ENCODE measurements around the gene NEK1.
A peak's percentile ranks its signal among the peaks of the same experiment; 100 is the strongest.
"Not testable (repeated sequence)": the region's sequence is repeated elsewhere in the genome, so short reads cannot be mapped to it uniquely, and the experiment has no call there.

Gene NEK1

GRCh38 chr4:169492436-169493163 is 119.8 kb downstream of the NEK1 start:
- H3K4me3 Mint-ChIP-seq = no peak overlapping the region
- H3K27me3 Mint-ChIP-seq = no peaks in the 10 kb centered on the region
- H3K36me3 Mint-ChIP-seq (ENCODE audit: insufficient read depth) = no peaks in the 10 kb centered on the region
- ATAC-seq (replicated peaks) = peak; percentile 73
- H3K27ac Mint-ChIP-seq = peak overlapping the region in 1 of 2 donors; percentile 60
- peak in 2 of 3 experiments; percentile 16 to 31 for DNase-seq
- H3K4me1 Mint-ChIP-seq (ENCODE audit: low read depth in 2 of 2) = peaks cover 7 to 16% of the 10 kb centered on the region in 2 donors
- H3K9me3 Mint-ChIP-seq = peaks cover 0 to 3% of the 10 kb centered on the region in 2 donors

DNA sequence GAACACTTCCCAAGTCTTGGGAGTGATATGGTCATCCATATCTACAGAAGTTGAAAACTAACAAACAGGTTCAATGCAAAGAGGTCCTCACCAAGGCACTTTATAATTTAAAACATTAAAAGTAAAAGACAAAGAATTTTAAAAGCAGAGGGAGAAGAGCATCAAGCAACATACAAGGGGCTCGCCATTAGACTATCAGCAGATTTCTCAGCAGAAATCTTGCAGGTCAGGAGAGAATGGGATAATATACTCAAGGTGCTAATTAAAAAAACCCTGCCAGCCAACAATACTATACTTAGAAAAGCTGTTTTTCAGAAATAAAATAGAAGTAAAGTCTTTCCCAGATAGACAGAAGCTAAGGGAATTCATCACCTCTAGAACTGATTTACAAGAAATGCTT is 121.2 kb downstream of the NEK1 start:
- Mint-ChIP-seq H3K36me3 (ENCODE audit: insufficient read depth) (no peaks in the 10 kb centered on the region), H3K4me3 (no peak overlapping the region), H3K9me3 (peaks cover 0 to 3% of the 10 kb centered on the region in 2 donors), H3K27me3 (no peaks in the 10 kb centered on the region), H3K4me1 (ENCODE audit: low read depth in 2 of 2) (peaks cover 7 to 16% of the 10 kb centered on the region in 2 donors), H3K27ac (no peak overlapping the region)
- DNase-seq (no peak), ATAC-seq (replicated peaks) (no peak)

DNA sequence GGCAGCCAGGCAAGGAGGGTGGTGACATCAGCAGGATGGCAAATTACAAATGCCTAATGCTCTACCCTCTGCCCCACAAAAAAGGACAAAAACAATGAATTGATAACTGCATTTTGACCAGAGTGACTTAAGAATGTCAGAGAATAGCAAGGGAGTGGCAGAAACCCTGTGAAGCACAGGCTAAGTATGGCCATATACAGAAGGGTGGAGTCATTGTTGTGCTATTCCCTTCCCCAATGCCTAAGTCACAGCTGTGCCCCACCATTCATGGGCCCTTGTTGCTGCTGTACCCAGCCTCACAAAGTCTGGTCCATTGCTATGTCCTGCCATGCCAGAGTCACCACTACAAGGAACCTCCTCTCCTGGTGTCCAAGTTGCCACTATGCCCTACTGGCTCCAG is 123.1 kb downstream of the NEK1 start:
- DNase-seq = no peak
- peaks cover 0 to 3% of the 10 kb centered on the region in 2 donors for H3K9me3 Mint-ChIP-seq
- no peak overlapping the region for H3K27ac Mint-ChIP-seq
- ATAC-seq (replicated peaks) = no peak
- no peaks in the 10 kb centered on the region for H3K36me3 Mint-ChIP-seq (ENCODE audit: insufficient read depth)
- H3K27me3 Mint-ChIP-seq = no peaks in the 10 kb centered on the region
- H3K4me1 Mint-ChIP-seq (ENCODE audit: low read depth in 2 of 2) = peaks cover 7 to 16% of the 10 kb centered on the region in 2 donors
- no peak overlapping the region for H3K4me3 Mint-ChIP-seq

GRCh38 chr4:169485791-169486742 is 126.3 kb downstream of the NEK1 start:
- no peak overlapping the region for H3K4me3 Mint-ChIP-seq
- H3K27ac Mint-ChIP-seq = no peak overlapping the region
- no peak for ATAC-seq (replicated peaks)
- DNase-seq = peak in 1 of 3 experiments; percentile 25
- no peaks in the 10 kb centered on the region for H3K27me3 Mint-ChIP-seq
- no peaks in the 10 kb centered on the region for H3K9me3 Mint-ChIP-seq
- H3K4me1 Mint-ChIP-seq (ENCODE audit: low read depth in 2 of 2) = no peaks in the 10 kb centered on the region
- no peaks in the 10 kb centered on the region for H3K36me3 Mint-ChIP-seq (ENCODE audit: insufficient read depth)

DNA sequence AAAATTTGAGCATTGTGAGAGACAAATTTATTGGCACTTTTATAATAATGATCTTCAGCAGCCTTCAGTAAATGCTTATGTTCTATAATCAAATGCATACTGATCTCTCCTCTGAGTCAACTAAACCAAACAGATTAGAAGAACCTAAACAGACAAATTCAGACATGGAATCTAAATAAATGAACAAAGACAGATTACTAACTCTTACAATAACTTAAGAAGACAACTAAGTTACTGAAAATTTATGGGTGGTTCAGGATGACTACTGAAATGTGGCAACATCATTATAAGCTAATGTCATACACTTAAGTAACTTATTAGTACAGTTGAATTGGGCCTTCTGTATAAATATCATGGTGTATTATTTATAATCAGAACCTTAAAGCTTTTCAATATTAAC is 127.3 kb downstream of the NEK1 start:
- Mint-ChIP-seq H3K4me1 (ENCODE audit: low read depth in 2 of 2) (no peaks in the 10 kb centered on the region), H3K27me3 (no peaks in the 10 kb centered on the region), H3K4me3 (no peak overlapping the region), H3K9me3 (no peaks in the 10 kb centered on the region), H3K27ac (peak overlapping the region in 1 of 2 donors; percentile 47), H3K36me3 (ENCODE audit: insufficient read depth) (no peaks in the 10 kb centered on the region)
- ATAC-seq (replicated peaks) (no peak), DNase-seq (no peak)

DNA sequence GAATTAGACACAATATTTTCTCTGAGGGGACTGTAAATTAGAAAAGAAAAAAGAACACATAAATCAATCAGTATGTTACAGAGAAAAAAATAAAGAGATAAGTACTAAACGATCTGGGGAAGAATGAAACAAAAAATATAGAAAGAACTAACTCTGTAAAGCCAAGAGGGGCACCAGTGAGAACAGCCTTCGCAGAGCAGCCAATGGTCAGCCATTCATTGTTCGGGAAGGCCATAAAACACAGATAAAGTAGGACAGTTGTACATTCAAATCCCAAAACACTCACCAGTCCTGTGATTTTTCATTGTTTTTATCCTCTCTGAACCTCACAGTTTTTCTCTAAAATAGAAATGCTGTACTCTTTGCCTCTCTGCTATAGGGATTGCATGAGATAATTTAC is 127.9 kb downstream of the NEK1 start:
- no peak overlapping the region for H3K4me3 Mint-ChIP-seq
- H3K27me3 Mint-ChIP-seq = no peaks in the 10 kb centered on the region
- H3K27ac Mint-ChIP-seq = no peak overlapping the region
- H3K9me3 Mint-ChIP-seq = no peaks in the 10 kb centered on the region
- no peaks in the 10 kb centered on the region for H3K4me1 Mint-ChIP-seq (ENCODE audit: low read depth in 2 of 2)
- DNase-seq (no peak), ATAC-seq (replicated peaks) (no peak)
- H3K36me3 Mint-ChIP-seq (ENCODE audit: insufficient read depth) = no peaks in the 10 kb centered on the region

DNA sequence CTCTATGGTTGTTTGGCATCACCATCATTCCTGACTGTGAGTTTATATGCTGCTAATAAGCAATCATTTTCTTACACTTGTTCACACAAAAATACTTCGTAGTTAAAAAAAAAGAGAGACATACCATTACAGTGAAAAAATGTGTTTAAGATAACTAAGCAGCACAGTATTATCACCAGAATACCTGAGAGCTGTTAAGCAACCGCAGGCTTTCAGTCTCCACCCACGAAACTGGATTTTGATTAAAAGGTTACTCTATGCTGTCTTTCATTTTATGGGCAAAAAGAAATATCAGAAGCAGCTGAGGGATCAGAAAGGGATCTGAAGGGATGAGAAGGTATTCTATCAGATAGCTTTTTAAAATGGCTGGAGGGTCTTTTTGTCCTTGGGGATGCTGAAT is 148.3 kb downstream of the NEK1 start:
- Mint-ChIP-seq H3K36me3 (ENCODE audit: insufficient read depth) (peaks cover 6% of the 10 kb centered on the region), H3K4me3 (no peak overlapping the region), H3K9me3 (peaks cover 0 to 5% of the 10 kb centered on the region in 2 donors), H3K4me1 (ENCODE audit: low read depth in 2 of 2) (no peaks in the 10 kb centered on the region), H3K27me3 (no peaks in the 10 kb centered on the region), H3K27ac (no peak overlapping the region)
- ATAC-seq (replicated peaks) (no peak), DNase-seq (no peak)

DNA sequence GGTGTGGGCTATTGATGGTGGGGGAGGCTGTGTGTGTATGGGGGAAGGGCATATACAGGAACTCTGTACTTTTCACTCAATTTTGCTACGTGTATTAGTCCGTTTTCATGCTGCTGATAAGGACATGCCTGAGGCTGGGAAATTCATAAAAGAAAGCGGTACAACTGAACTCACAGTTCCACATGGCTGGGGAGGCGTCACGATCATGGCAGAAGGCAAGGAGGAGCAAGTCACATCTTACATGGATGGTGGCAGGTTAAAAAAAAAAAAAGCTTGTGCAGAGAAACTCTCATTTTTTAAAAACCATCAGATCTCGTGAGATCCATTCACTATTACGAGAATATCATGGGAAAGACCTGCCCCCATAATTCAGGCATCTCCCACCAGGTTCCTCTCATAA is 152.3 kb downstream of the NEK1 start:
- no peak overlapping the region for H3K27ac Mint-ChIP-seq
- no peaks in the 10 kb centered on the region for H3K27me3 Mint-ChIP-seq
- no peak for DNase-seq
- H3K4me1 Mint-ChIP-seq (ENCODE audit: low read depth in 2 of 2) = no peaks in the 10 kb centered on the region
- no peak for ATAC-seq (replicated peaks)
- H3K36me3 Mint-ChIP-seq (ENCODE audit: insufficient read depth) = peaks cover 8% of the 10 kb centered on the region
- no peak overlapping the region for H3K4me3 Mint-ChIP-seq
- peaks cover 0 to 3% of the 10 kb centered on the region in 2 donors for H3K9me3 Mint-ChIP-seq

- no peaks in the 10 kb centered on the region for H3K27me3 Mint-ChIP-seq
- no peak overlapping the region for H3K4me3 Mint-ChIP-seq
- no peak for ATAC-seq (replicated peaks)
- no peaks in the 10 kb centered on the region for H3K4me1 Mint-ChIP-seq (ENCODE audit: low read depth in 2 of 2)
- H3K36me3 Mint-ChIP-seq (ENCODE audit: insufficient read depth) = peaks cover 7% of the 10 kb centered on the region
- H3K27ac Mint-ChIP-seq = peak overlapping the region in 1 of 2 donors; percentile 39
- H3K9me3 Mint-ChIP-seq = peaks cover 0 to 3% of the 10 kb centered on the region in 2 donors
- DNase-seq = no peak
Observed at GRCh38 chr4:169458575-169458974, 153.8 kb downstream of the NEK1 start.

GRCh38 chr4:169452644-169453043 is 159.7 kb downstream of the NEK1 start:
- not testable (repeated sequence) for H3K27me3 Mint-ChIP-seq

GRCh38 chr4:169448935-169449334 is 163.4 kb downstream of the NEK1 start:
- not testable (repeated sequence) for H3K36me3 Mint-ChIP-seq (ENCODE audit: insufficient read depth); H3K4me3 Mint-ChIP-seq; H3K27ac Mint-ChIP-seq; DNase-seq; ATAC-seq (replicated peaks); H3K27me3 Mint-ChIP-seq
- Mint-ChIP-seq H3K4me1 (ENCODE audit: low read depth in 2 of 2) (peaks cover 4 to 10% of the 10 kb centered on the region in 2 donors), H3K9me3 (peaks cover 2 to 29% of the 10 kb centered on the region in 2 donors)

More at GRCh38 chr4:169452644-169453043, 159.7 kb downstream of the NEK1 start:
- Mint-ChIP-seq H3K4me1 (ENCODE audit: low read depth in 2 of 2) (peaks cover 4 to 10% of the 10 kb centered on the region in 2 donors), H3K9me3 (peaks cover 3 to 14% of the 10 kb centered on the region in 2 donors)
- not testable (repeated sequence) for H3K4me3 Mint-ChIP-seq; H3K36me3 Mint-ChIP-seq (ENCODE audit: insufficient read depth); ATAC-seq (replicated peaks); DNase-seq; H3K27ac Mint-ChIP-seq

- no peak overlapping the region for H3K27ac Mint-ChIP-seq
- H3K4me1 Mint-ChIP-seq (ENCODE audit: low read depth in 2 of 2) = peaks cover 9 to 10% of the 10 kb centered on the region in 2 donors
- H3K36me3 Mint-ChIP-seq (ENCODE audit: insufficient read depth) = no peaks in the 10 kb centered on the region
- no peaks in the 10 kb centered on the region for H3K27me3 Mint-ChIP-seq
- DNase-seq (no peak), ATAC-seq (replicated peaks) (no peak)
- H3K9me3 Mint-ChIP-seq = peaks cover 8 to 35% of the 10 kb centered on the region in 2 donors
- H3K4me3 Mint-ChIP-seq = no peak overlapping the region
Observed at GRCh38 chr4:169446824-169447223, 165.6 kb downstream of the NEK1 start.

- H3K36me3 Mint-ChIP-seq (ENCODE audit: insufficient read depth) = no peaks in the 10 kb centered on the region
- H3K4me1 Mint-ChIP-seq (ENCODE audit: low read depth in 2 of 2) = peaks cover 0 to 8% of the 10 kb centered on the region in 2 donors
- ATAC-seq (replicated peaks) (no peak), DNase-seq (no peak)
- no peak overlapping the region for H3K27ac Mint-ChIP-seq
- H3K27me3 Mint-ChIP-seq = no peaks in the 10 kb centered on the region
- H3K4me3 Mint-ChIP-seq = no peak overlapping the region
- peaks cover 8 to 23% of the 10 kb centered on the region in 2 donors for H3K9me3 Mint-ChIP-seq
Observed at GRCh38 chr4:169443748-169444147, 168.6 kb downstream of the NEK1 start.

Measured in effector memory CD8-positive, alpha-beta T cell (primary cell).